ENCODE measurements around the gene ITPA.

Gene ITPA

DNA sequence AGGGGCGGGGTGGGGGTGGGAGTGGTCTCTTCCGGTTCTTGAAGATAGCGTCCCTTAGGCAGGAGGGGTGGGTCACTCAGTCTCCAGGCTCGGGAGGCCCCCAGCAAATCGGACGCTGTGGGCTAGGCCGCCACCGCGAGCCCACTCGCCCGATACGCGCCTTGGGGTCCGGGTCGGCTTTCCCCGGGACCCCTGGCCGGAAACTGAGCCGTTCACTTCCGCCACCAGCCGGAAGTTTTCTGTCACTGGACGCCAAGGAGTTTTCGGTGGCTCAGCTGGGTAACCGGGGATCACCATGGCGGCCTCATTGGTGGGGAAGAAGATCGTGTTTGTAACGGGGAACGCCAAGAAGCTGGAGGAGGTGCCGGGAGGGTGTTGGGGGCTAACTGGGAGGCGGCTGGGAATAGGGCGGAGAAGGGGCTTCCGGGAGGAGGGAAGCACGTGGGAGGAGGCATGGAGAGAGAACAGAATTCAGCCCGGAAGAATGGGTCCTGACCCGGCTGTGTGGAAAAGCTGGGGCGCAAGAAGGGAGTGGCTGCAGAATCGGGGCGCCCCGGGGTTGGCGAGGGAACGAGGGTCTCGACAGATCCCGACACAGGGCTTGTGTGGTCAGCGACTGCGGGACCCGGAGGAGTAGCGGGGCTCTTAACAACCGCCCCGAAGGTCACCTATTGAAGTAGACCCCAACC, at the start of gene ITPA:
Gene ITPA, plus strand, starts transcription at position 242 of the 689 bp plus-strand sequence. Its CDS starts 54 bp downstream, at position 296.
- DNase-seq (ENCODE audit: low read depth) = peak; percentile 51

DNA sequence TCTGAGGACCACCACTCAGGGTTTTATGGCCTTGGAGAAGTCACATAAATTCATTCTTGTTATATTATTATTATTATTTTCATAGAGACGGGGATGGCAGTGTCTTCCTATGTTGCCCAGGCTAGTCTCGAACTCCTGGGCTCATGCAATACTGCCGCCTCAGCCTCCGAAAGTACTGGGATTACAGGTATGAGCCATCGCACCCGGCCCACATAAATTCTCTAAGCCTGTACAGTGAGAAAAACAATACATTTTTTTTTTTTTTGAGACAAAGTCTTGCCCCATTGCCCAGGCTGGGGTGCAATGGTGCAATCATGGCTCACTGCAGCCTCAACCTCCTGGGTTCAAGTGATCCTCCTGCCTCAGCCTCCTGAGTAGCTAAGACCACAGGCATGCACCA, 48.9 kb upstream of the ITPA start:
- no peak for DNase-seq (ENCODE audit: low read depth)

DNA sequence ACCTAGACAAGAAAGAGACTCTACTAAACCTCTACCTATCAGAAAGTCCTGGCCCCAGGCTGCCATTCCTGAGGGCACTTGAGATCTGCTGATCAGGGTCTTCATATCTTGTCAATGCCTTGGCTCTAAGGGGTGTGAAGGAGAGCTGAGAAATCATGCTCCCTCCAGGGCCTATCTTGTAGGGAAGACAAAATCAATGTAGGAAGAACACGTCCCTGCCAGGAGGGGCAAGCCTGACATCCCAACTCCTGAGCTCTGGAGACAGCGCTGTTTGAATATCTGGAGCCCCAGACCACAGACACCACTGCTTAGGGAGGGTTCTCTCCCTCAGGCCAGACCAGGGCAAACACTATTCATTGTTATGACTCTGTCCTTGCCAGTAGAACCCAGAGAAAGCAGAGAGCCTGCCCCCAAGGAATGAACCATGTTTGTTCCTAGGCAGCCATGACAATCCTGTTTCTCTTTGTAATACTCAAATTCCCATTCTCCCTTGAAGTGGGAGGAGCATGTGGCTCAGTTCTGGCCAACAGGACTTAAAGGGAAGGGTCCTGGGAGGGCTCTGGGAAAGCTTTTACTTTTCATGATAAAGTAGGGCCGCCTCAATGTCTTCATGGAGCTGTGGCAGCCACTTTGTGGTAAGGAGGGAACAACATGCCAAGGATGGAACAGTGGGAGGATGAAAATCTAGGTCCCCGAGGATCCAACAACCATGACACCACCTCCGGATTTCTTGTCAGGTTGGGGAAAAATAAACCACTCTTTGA, 47.8 kb upstream of the ITPA start:
- DNase-seq (ENCODE audit: low read depth) = no peak

DNA sequence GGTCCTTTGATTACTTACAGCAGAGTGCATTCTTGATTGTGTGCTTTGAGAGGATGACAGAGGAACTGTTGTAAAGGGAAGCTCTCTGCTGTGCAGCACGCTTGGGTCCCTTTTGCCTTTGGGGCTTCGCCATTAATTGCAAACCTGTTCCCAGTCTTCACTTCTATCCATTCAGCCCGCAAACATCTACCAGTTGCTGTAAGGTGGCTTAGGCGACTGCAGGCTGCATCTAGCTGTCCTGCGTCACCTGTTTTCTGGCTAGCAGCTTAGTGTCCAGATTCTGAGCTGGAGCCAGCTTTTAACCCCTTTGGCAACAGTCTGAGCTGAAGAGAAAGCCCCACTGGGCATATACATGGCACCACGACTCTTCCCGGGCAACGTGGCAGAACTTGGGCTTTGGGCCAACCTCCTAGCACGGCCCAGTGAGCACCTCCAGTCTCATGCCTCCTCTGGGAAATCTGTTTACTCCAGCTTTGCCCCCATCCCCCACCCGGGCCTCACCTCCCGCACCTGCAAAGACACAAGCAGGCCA, 47.2 kb upstream of the ITPA start:
- DNase-seq (ENCODE audit: low read depth) = no peak

DNA sequence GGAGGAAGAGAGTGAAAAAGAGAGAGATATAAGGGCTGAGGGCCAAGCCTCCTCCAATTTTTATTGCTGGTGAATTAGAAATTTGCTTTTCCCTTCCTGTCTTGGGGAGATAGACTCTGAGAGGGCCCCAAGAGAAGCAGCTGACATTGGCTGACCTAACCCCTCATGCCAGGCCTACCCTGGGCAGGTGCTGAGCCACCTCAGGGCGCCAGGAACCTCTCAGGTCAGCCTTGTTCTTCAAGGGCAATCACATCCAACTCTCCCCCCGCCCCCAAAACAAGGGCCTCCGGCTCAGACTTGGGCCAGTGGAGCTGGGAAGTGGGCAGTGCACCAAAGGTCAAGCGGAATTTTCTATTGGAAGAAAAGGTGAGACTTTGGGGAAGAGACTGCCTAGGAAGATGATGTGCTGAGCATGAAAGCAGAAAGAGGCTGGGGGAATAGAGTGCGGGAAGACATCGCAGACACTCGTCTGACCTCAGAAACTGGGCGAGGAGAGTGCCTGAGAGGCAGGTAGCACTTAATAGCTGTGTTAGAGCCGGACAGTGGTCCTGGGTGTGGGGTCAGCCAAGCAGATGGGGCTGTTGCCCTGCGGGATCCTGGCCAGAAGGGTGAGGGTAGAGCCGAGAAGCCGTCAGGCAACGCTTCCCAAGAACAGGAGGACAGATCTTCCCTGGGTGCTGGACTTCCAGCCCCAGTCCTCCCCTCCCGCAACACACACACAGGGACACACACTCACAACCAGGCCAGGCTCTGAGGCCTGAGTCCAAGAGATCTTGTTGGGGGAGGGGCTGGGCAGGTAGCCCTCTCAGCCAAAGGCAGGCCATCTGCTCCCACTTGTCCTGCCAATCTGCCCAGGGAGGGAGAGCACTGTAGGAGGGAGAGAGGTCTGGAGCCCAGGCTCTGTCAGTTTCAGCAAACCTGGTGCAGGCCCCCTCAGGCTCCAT, 45.9 kb upstream of the ITPA start:
- DNase-seq (ENCODE audit: low read depth) = no peak

DNA sequence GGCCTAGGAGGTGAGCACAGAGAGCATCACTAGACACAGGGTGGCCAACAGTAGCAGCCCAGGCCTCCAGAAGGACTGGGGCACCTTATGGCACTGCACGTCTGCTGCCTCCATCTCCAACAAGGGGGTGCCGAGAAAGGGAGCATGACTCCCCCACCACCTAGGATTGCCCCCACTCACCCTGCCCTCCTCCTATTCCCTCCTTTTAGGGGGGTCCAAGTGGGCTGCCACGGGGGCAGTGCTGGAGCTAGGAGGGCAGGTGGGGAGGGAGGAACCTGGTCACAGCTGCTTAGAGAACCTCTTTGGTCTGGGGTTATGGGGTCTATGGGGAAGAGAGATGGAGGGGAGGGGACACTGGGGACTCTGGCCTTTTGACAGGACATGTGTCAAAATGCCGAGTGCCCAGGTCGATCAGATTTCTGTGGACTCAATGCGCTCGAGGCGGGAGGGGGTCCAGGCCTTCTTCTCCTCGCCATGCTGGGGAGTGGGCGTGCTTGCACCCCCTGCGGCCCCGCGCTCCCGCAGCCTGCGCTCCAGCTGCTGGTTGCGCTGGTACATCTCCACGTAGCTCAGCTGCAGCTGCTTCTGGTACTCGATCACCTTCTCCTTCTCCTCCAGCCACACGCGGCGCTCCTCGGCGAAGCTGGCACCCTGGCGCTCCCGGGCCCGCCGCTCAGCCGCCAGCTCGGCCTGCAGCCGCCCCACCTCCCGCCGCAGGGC, 45.1 kb upstream of the ITPA start:
- DNase-seq (ENCODE audit: low read depth) = no peak

DNA sequence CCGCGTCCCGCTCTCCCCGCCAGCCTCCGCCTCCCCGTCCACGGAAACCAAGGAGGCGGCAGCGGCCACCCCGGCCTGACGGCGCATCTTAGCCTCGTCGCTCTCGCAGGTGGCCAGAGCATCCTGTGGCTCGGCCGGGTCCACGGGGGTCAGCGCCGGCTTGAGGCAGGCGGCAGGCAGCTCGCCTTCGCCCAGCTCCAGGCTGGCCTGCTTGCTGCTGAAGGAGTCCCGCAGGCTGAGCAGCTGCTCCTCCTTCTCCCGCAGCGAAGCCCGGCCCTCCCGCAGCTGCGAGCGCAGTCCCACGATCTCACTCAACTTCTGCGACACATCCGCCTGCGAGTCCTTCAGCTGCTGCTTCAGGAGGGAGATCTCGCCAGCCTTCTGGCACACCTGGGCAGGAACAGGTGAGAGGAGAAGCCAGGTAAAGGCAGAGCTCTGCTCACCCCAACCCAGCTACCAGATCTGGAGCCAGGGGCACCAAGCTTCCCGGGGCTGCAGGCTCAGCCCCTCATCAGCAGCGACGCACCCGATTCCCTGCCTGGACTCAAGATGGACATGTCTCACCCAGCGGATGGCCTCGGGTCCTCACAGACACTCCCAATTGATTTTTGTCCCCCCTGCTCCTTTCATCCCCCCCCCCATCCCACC, 44.4 kb upstream of the ITPA start:
- DNase-seq (ENCODE audit: low read depth) = no peak

DNA sequence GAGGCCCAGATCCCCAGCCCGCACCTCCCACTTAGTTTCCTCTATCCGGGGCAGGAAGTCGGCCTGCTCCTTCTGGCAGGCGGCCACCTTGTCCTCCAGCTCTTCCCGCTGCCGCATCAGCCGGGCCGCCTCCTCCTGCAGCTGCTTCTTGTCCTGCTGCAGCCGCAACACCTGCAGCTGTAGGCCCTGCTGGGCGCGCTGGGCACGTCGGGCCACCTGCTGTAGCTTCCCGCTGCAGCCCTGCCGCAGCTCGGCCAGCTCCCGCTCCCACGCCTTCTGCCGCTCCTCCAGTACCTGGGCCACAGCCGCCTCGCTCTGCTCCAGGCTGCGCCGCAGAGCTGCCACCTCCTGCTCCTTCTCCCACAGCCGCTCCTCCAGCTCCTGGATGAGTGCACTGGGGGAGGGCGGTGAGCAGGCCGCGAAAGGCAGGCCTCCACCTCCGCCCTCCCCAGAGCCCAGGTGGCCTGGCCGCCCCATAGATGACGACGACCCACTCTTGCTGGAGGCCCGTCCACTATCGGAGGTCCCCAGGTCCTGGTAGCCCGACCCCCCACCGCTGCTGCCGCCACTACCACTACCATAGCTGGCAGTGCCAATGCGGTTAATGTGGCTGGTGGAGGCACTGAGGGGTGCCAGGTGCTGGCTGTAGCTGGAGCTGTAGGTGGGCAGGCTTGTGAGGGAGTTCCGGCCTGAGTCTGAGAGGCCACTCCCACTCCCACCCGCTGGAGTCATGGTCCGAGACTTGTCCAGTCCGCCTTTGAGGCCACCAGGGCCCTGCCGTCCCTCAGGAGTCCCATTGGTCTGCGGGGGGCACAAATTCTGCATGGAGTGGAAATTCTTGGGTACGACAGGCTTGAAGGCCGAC, 43.6 kb upstream of the ITPA start:
- no peak for DNase-seq (ENCODE audit: low read depth)

DNA sequence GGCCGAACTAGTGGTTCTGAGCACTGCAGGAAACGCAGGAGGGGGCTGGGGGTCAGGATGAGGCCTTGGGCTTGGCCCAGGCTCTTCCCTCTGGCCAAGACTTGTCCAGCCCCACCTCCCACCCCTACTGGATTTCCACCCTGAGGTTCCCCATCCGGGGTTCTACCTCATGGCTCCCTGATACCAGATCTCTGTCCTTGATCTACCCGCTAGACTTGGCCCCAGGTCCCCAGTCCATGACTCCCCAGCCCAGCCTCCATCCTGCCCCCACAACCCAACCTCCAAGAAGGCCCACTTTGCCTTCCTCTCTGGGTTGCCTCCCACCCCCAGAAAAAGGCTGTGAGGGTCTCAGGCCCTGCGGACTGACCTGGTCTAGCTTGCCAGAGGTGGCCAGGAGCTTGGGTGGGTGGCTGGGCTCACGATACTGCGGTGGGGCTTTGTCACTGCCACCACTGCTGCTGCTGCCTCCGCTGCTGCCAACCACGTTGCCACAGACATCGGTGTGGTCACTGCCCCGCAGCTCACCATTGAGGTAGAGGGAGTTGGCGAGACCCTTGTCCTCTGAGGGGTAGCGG, 42.9 kb upstream of the ITPA start:
- no peak for DNase-seq (ENCODE audit: low read depth)

DNA sequence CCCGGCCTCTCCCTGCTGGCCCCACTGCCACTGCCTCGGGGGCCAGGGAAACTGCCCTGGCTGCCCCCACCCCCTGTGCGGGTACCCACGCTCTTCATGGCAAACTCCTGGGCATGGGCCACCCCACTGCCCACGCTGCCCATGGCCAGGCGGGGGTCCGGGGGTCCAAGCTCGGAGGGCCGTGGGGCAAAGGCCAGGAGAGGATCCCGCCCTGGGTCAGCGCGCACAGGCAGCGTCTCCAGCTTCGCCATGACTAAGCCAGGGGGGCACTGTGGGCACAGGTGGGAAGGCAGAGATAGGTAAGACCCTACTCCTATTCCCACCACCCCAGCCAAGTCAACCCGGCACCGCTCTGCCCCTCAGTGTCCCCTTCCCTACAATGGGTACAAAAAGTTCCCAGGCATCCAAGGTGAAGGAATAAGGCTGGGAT, 42.4 kb upstream of the ITPA start:
- no peak for DNase-seq (ENCODE audit: low read depth)

DNA sequence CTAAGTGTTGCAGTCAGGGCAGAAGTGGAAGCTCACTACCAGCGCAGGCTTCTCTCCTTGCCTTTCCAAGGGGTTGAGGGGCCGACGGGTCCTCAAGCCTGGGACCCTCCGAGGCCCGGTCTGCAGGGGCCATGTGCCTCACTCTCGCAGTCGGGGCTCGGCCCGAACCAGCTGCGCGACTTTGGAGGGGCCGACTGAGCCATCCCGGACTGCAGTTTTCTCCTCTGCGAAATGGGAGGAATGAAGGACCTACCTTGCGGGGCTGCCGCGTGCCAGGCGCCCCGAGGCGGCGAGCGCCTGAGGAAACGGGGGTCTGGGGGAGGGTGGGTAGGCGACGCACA, 41.6 kb upstream of the ITPA start:
- no peak for DNase-seq (ENCODE audit: low read depth)

DNA sequence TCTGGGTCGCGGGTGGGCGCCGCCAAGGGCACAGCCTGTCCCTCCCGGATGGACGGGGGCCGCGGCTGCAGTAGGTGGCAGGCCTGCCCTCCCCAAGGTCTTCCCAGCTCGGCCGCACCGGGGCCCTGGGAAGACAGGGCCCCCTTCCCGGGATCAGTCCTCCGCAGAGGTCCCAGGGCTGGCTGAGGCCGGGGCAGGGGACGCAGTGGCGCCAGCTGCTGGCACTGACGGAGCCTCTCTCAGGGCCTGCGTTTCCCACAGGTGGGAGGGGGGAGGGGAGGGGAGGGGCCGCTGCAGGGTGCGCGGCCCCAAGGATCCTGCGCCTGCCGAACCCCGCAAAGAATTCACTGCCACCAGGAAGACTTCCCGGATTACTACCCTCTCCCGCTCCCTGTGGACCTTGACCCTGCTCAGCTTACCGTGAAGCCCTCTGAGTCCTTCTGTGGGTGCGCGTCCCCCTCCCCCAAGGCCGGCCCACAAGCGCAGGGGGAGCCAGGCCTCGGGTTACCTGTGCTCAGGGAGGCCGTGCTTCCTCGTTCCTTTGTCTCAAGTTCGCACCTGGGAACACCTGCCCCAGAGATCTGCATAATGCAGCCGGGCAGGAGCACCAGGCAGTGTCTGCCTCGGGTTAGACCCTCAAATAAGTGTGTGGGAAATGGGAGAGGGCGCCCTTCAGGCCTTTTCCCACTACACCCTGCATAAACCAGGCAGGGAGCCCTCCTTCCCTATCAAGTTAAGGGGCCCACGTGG, 41.0 kb upstream of the ITPA start:
- no peak for DNase-seq (ENCODE audit: low read depth)

DNA sequence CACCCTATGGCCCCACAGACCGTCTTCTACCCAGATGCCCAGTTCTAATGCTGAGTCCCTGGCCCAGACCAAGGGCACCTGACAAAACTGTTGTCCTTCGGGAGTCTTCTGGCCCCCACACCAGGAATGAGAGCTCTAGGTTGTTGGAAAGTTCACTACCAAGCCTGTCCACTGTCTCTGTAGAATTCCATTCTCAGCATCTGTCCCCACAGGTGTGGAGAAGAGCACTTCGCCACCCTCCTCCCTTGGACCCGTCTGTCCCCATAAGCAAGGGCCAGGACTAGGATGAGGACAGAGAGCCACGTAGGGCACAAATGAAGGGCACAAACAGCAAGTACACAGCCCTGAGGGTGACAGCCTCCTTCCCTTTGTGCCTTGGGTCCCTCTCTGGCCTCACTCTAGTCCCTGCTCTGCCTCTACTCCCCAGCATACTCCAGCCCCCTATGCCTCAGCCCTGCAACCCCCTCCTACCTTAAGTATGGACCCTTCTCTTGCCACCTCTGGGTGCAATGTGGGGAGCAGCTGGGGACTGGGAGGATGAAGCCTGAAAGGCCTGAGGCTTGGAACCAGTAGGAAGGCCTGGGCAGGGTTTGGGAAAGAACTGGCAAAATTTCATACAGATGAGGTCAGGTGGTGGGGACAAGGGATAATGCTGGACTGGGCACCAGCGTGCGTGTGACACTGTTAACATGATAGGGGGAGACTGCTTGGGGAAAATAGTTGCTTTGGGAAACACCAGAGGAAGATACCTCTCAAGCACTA, 40.3 kb upstream of the ITPA start:
- DNase-seq (ENCODE audit: low read depth) = no peak

DNA sequence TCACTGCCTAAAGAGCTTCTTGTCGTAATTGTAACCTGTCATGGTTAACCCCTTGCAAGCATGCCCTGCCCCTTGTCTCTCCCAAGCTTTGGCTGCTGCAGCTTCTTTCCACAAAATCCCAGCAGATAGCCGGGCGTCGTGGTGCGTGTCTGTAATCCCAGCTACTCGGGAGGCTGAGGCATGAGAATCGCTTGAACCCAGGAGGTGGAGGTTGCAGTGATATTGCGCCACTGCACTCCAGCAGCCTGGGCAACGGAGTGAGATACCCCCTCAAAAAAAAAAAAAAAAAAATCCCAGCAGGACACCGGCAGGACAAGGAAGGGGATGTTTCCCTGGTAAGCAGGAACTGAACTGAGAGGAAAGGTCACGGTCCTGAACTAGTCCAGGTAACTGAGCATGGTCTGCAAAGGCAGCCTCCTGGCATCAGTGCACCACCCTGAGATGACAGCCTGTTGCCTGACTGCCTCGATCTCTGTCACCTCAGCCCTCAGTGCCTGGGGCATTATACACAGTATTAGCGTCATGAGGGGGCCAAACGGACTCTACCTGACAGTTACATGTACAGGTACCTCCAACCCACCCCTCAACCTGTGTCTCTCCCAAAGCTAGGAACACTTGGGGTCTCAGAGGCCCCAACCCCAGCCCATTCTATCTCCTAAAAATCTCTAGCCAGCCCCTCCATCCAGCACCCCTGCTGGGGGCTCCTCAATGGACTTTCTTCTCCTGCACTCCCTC, 37.7 kb upstream of the ITPA start:
- DNase-seq (ENCODE audit: low read depth) = no peak

DNA sequence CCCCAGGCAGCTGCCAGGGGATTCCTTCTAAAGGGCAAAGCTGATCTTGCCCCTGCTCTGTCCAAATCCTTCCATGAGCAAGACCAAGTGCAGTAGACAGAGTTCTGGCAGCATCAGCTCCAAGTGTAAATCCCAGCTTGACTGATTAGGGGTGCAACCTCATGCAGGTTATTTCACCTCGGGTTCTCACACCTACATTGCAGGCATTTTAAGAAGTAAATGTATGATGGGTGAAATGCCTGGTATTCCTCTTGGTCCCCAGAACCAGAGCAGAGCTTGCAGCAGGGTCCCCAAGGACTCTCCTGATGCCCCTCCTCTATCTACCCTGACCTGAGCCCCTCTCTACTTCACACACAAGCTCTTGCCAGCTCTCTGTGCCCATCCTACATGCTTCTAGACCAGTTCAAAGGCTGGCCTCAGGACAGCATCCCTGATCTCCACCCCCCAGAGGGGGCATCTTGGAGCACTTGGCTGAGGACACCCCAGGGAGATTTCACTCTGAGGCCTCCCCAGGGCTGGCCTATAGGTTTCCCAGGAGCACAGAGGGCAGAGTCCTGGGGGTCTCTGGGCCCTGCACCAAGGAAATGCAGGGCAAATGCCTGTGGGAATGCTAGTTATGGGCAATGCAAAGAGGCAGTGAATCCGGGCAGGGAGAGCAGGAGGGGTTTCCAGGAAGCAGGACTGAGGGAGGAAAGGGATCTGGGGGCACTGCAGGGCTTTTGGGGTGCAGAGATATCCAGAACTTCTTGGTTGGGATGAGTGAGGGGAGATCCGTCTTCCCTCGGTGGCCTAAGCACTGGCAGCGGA, 37.0 kb upstream of the ITPA start:
- DNase-seq (ENCODE audit: low read depth) = no peak

DNA sequence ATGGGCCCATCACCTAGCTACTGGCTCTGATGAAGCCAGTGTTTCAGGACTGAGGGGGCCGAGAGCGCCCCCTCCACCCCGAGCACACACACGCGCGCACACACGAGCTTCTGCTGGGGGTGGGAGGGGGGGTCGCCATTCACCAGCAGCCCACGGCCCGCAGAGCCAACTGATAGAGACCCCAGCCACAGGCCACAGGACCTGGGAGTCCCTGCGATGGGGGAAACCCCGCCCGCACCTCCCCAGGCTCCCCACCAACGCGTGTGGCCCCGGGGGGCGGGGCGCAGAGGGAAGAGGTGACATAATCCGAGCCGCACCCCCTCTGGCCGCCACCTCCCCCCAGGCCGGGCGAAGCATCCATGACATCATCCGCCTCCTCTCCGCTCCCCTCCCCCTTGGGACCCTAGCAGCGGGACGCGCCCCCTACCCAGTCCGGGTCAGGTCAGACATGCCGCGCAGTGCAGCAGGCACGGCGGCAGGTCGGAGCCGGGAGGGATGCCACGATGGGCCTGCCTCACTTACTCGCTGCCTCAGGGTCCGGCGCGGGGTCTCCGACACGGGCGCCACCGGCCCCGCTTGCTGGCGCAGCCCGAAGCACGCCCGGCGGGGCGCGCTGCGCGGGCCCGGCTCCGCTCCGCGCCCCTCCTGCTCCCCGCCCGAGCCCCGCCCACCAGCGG, 36.2 kb upstream of the ITPA start, which contains the start of gene LZTS3:
Gene LZTS3, minus strand, starts transcription at position 617 of the 677 bp plus-strand sequence. CDS start 6,386 bp downstream, outside the sequence.
- DNase-seq (ENCODE audit: low read depth) = peak; percentile 59

Data from activated T-cell treated with anti-CD3 and anti-CD28 coated beads for 24 hours (primary cell).